PFSK-1 (cell line): ENCODE results near the gene EPN3.

Experiments used
- FOXP2 ChIP-seq: optimal IDR thresholded peaks from 2 replicates; pipeline ENCODE3; 2011; ENCODE audit warnings: borderline replicate concordance, control low read depth, inconsistent platforms; ENCODE audit not compliant: insufficient read depth; ENCODE audit errors: extremely low read length, extremely low read depth
- POLR2AphosphoS5 ChIP-seq: IDR thresholded peaks from 2 replicates; pipeline ENCODE4 v1.6.1; 2012; ENCODE audit warnings: low read depth, mild to moderate bottlenecking, control low read depth, low read length, moderate library complexity
- REST ChIP-seq, 2 experiments: IDR thresholded peaks; 2 replicates each; pipeline versions ENCODE4 v1.6.1 to v1.8.0; 2011 to 2012; ENCODE audit warnings: low read depth in 2 of 2, low read length in 2 of 2, control low read depth in 1 of 2, inconsistent platforms in 1 of 2, mild to moderate bottlenecking in 1 of 2, moderate library complexity in 1 of 2; ENCODE audit not compliant: insufficient read depth in 1 of 2
- SIN3A ChIP-seq: IDR thresholded peaks from 2 replicates; pipeline ENCODE4 v1.6.1; 2012; ENCODE audit warnings: mild to moderate bottlenecking, low read length, moderate library complexity, borderline replicate concordance; ENCODE audit not compliant: insufficient read depth
- TAF1 ChIP-seq: IDR thresholded peaks from 2 replicates; pipeline ENCODE4 v1.6.1; 2012; ENCODE audit warnings: low read length, control low read depth, borderline replicate concordance; ENCODE audit not compliant: insufficient read depth

EPN3 gene

GRCh38 chr17:50502301-50502990, 30.1 kb upstream of the EPN3 start:
- no peak for TF ChIP-seq TAF1
- TF ChIP-seq SIN3A: no peak
- TF ChIP-seq FOXP2: no peak
- TF ChIP-seq POLR2AphosphoS5: no peak
- TF ChIP-seq REST (IDR thresholded peaks at IDR 0.05; ENCODE audit: insufficient read depth in 1 of 2, low read depth in 2 of 2, low read length in 2 of 2): no peak

GRCh38 chr17:50505591-50506130, 26.9 kb upstream of the EPN3 start:
- TF ChIP-seq POLR2AphosphoS5 (no peak), FOXP2 (no peak), SIN3A (no peak), TAF1 (no peak), REST (IDR thresholded peaks at IDR 0.05; ENCODE audit: insufficient read depth in 1 of 2, low read depth in 2 of 2, low read length in 2 of 2) (no peak)

GRCh38 chr17:50506298-50506697, 26.2 kb upstream of the EPN3 start:
- no peak for TF ChIP-seq FOXP2
- TF ChIP-seq POLR2AphosphoS5: no peak
- no peak for TF ChIP-seq TAF1
- TF ChIP-seq REST (IDR thresholded peaks at IDR 0.05; ENCODE audit: insufficient read depth in 1 of 2, low read depth in 2 of 2, low read length in 2 of 2): no peak
- no peak for TF ChIP-seq SIN3A

- TF ChIP-seq FOXP2 (no peak), REST (IDR thresholded peaks at IDR 0.05; ENCODE audit: insufficient read depth in 1 of 2, low read depth in 2 of 2, low read length in 2 of 2) (no peak), POLR2AphosphoS5 (no peak)
Measured at GRCh38 chr17:50507871-50508572, 24.5 kb upstream of the EPN3 start, which contains the start of gene MYCBPAP. TSS of gene MYCBPAP (plus strand) at chr17:50508439. CDS start at chr17:50508675, 236 bp downstream.
